Transverse colon (tissue), 4 donors: Measurements from ENCODE around the gene FSTL1. TPM values are rescaled to one million over a fixed set of nuclear protein-coding genes. Genes with fewer than 3 reads are reported as not detected.

Experiments
- DNase-seq: peaks from one replicate; pipeline ENCODE4 v3.0.0-alpha.2; 2019
- H3K27ac ChIP-seq, 4 donors: fragments of 200-600 bp; sonication (generic); 2 replicates each; pipeline ENCODE4 v1.5.1; 2016 to 2018; ENCODE audit warnings: inconsistent platforms in 4 of 4
- H3K27me3 ChIP-seq: fragments of 200-600 bp; sonication (generic); 2 replicates; pipeline ENCODE4 v1.5.1; 2017; ENCODE audit warnings: inconsistent platforms
- H3K36me3 ChIP-seq, 4 donors: fragments of 200-600 bp; sonication (generic); 2 replicates each; pipeline ENCODE4 v1.5.1; 2017 to 2019; ENCODE audit warnings: inconsistent platforms in 4 of 4
- H3K4me1 ChIP-seq, 4 donors: fragments of 200-600 bp; sonication (generic); 2 replicates each; pipeline ENCODE4 v1.5.1; 2017 to 2020; ENCODE audit warnings: inconsistent platforms in 4 of 4
- H3K4me3 ChIP-seq, 4 donors: fragments of 200-600 bp; sonication (generic); 1 replicate in 1 of 4; 2 replicates in 3 of 4; pipeline versions ENCODE4 v1.5.1 to v1.6.1; 2017 to 2019; ENCODE audit warnings: inconsistent platforms in 4 of 4
- H3K9me3 ChIP-seq, 2 donors: fragments of 200-600 bp; sonication (generic); 2 replicates each; pipeline ENCODE4 v1.5.1; 2017 to 2019; ENCODE audit warnings: inconsistent platforms in 2 of 2
- EP300 ChIP-seq: sonication (generic); formaldehyde crosslinking; IDR thresholded peaks from one replicate; pipeline ENCODE4 v1.6.1; 2017; ENCODE audit warnings: antibody characterized with exemption, low read depth
- POLR2A ChIP-seq: fragments of 450-650 bp; IDR thresholded peaks from one replicate; pipeline ENCODE4 v1.6.1; 2016; ENCODE audit warnings: antibody characterized with exemption, mild to moderate bottlenecking, moderate library complexity
- POLR2AphosphoS5 ChIP-seq, 3 donors: sonication (generic); formaldehyde crosslinking; IDR thresholded peaks; one replicate each; pipeline ENCODE4 v1.6.1; 2016; ENCODE audit warnings: antibody characterized with exemption in 3 of 3
- WGBS, 2 donors: methylation state at CpG; one replicate each; pipeline ENCODE4 v1.1.5; 2018; ENCODE audit warnings: low coverage in 1 of 2; 5-methylcytosine and 5-hydroxymethylcytosine counted together
- in situ Hi-C, 4 donors: fragments of 200-750 bp; cut with MboI; loops; one replicate each; pipeline versions ENCODE4 v1.15.0 to v1.15.1; 2017; ENCODE audit warnings: low sequenced_read_pairs in 3 of 4, low pct_ligation_motif_present in 1 of 4, low pct_unique_long_range_greater_than_20kb in 1 of 4
- intact Hi-C: fragments of 100-400 bp; cut with DNase I; formaldehyde crosslinking; loops from one replicate; pipeline ENCODE4 v1.15.1; 2023; ENCODE audit warnings: low total_unique reads
- total RNA-seq, 4 donors: library from RNA; depleted of rRNA; stranded (reverse); fragments of >200 nt; gene quantifications; one replicate each; pipeline ENCODE4 v1.1.0, GENCODE V29; 2016
- TF ChIP-seq, protein P1 (sequence below), 5 experiments: fragments of 200-600 bp in 3 of 5; fragments of 450-650 bp in 2 of 5; sonication (generic) in 3 of 5; IDR thresholded peaks; 1 replicate in 2 of 5; 2 replicates in 3 of 5; pipeline ENCODE4 v1.5.1; 2016 to 2017; ENCODE audit warnings: antibody characterized with exemption in 5 of 5, inconsistent platforms in 3 of 5, mild to moderate bottlenecking in 2 of 5, moderate library complexity in 1 of 5

The FSTL1 gene
- total RNA-seq, 4 donors from 2014 or later, result 81.2 to 106 (median 91.8) TPM

- Histone ChIP-seq H3K27me3 (no peaks in the 10 kb centered on the region), H3K27ac (no peak overlapping the region), H3K4me3 (no peak overlapping the region), H3K4me1 (peaks cover 0 to 7% (median 0%) of the 10 kb centered on the region in 4 donors), H3K36me3 (peaks cover 0 to 11% (median 4%) of the 10 kb centered on the region in 4 donors), H3K9me3 (no peaks in the 10 kb centered on the region)
- intact Hi-C loops (no loop called here), in situ Hi-C loops (loop anchor here in 2 of 4 donors (10.0 to 25.0 kb wide), 2 partner anchors 152 to 166 kb away; no protein-coding TSS in a partner anchor)
- 44 to 63% methylated on average over 1 of the region's 1 CpG for WGBS, 2 donors
- TF ChIP-seq, protein P1, sequence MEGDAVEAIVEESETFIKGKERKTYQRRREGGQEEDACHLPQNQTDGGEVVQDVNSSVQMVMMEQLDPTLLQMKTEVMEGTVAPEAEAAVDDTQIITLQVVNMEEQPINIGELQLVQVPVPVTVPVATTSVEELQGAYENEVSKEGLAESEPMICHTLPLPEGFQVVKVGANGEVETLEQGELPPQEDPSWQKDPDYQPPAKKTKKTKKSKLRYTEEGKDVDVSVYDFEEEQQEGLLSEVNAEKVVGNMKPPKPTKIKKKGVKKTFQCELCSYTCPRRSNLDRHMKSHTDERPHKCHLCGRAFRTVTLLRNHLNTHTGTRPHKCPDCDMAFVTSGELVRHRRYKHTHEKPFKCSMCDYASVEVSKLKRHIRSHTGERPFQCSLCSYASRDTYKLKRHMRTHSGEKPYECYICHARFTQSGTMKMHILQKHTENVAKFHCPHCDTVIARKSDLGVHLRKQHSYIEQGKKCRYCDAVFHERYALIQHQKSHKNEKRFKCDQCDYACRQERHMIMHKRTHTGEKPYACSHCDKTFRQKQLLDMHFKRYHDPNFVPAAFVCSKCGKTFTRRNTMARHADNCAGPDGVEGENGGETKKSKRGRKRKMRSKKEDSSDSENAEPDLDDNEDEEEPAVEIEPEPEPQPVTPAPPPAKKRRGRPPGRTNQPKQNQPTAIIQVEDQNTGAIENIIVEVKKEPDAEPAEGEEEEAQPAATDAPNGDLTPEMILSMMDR (IDR thresholded peaks at IDR 0.05), result no peak
- no peak for TF ChIP-seq EP300
- TF ChIP-seq POLR2A, result no peak
- no peak for TF ChIP-seq POLR2AphosphoS5 (IDR thresholded peaks at IDR 0.05)
- no peak for DNase-seq
These were observed 40.3 kb downstream of the FSTL1 start for GRCh38 chr3:120410541-120410940.

- DNase-seq, result no peak
- 74 to 79% methylated on average over 3 of the region's 3 CpGs for WGBS, 2 donors
- Histone ChIP-seq H3K27ac (no peak overlapping the region), H3K4me1 (peaks cover 0 to 7% (median 0%) of the 10 kb centered on the region in 4 donors), H3K4me3 (no peak overlapping the region), H3K9me3 (no peaks in the 10 kb centered on the region), H3K27me3 (no peaks in the 10 kb centered on the region), H3K36me3 (peaks cover 0 to 11% (median 4%) of the 10 kb centered on the region in 4 donors)
- TF ChIP-seq, protein P1 (IDR thresholded peaks at IDR 0.05), result no peak
- TF ChIP-seq POLR2AphosphoS5 (IDR thresholded peaks at IDR 0.05), result no peak
- TF ChIP-seq EP300, result no peak
- in situ Hi-C loops (loop anchor here in 2 of 4 donors (10.0 to 25.0 kb wide), 2 partner anchors 152 to 165 kb away; no protein-coding TSS in a partner anchor), intact Hi-C loops (no loop called here)
These were observed 40.7 kb downstream of the FSTL1 start for GRCh38 chr3:120410116-120410515.

GRCh38 chr3:120407508-120408287, 43.1 kb downstream of the FSTL1 start:
- H3K27ac ChIP-seq, result no peak overlapping the region
- no peak overlapping the region for H3K4me3 ChIP-seq
- WGBS, 2 donors, result 53% methylated on average over 2 of the region's 2 CpGs; no CpG with 5 or more reads in 1 of the 2 donors
- DNase-seq, result no peak
- no peaks in the 10 kb centered on the region for H3K27me3 ChIP-seq
- no peak for TF ChIP-seq POLR2AphosphoS5 (IDR thresholded peaks at IDR 0.05)
- no peak for TF ChIP-seq POLR2A
- no peak for TF ChIP-seq EP300
- TF ChIP-seq, protein P1 (IDR thresholded peaks at IDR 0.05), result no peak
- H3K9me3 ChIP-seq, result no peaks in the 10 kb centered on the region
- in situ Hi-C loops, result loop anchor here in 3 of 4 donors (5.0 to 25.0 kb wide), 3 partner anchors 155 to 165 kb away; no protein-coding TSS in a partner anchor
- intact Hi-C loops, result no loop called here
- peaks cover 0 to 14% (median 6%) of the 10 kb centered on the region in 4 donors for H3K36me3 ChIP-seq
- no peaks in the 10 kb centered on the region for H3K4me1 ChIP-seq

DNA sequence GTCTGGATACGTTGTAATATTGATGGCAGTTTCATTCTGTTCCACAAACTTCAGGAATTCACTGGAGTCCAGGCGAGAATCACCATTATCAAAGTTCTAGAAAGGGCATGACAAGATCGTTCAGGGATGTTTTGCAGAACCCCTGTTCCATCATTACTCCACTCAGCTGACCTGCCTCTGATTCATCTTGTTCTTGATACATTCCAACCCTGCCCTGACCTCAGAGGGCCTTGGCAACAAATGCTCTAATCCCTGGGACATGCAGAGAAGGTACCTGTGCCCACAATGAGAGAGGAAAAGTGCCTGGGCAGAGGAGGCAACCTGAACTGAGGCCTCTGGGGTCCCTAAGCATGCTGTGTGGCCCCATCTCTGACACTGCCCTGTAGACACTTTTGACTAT, 45.9 kb downstream of the FSTL1 start:
- in situ Hi-C loops, result loop anchor here in 3 of 4 donors (5.0 to 25.0 kb wide), 3 partner anchors 157 to 163 kb away; no protein-coding TSS in a partner anchor
- no peak overlapping the region for H3K27ac ChIP-seq
- 60 to 92% methylated on average over 1 to 3 of the region's 3 CpGs for WGBS, 2 donors

More for the DNA sequence above, 45.9 kb downstream of the FSTL1 start:
- Histone ChIP-seq H3K4me3 (no peak overlapping the region), H3K4me1 (no peaks in the 10 kb centered on the region), H3K27me3 (no peaks in the 10 kb centered on the region), H3K9me3 (no peaks in the 10 kb centered on the region), H3K36me3 (peaks cover 0 to 19% (median 5%) of the 10 kb centered on the region in 4 donors)
- TF ChIP-seq, protein P1 (IDR thresholded peaks at IDR 0.05), result no peak
- TF ChIP-seq POLR2AphosphoS5 (IDR thresholded peaks at IDR 0.05), result no peak
- TF ChIP-seq EP300, result no peak
- no peak for TF ChIP-seq POLR2A
- no peak for DNase-seq
- intact Hi-C loops, result no loop called here
